GM19463 (cell line): ENCODE results near the gene TSPAN32.
"Not testable (repeated sequence)": the region's sequence is repeated elsewhere in the genome, so short reads cannot be mapped to it uniquely, and the experiment has no call there.

Experiments used
- ATAC-seq: cut with Tn5 transposase; IDR thresholded peaks from one replicate; pipeline ENCODE4 v1.9.1; 2021; ENCODE audit warnings: mild to moderate bottlenecking, moderate library complexity; ENCODE audit not compliant: unreplicated experiment

TSPAN32 gene

DNA sequence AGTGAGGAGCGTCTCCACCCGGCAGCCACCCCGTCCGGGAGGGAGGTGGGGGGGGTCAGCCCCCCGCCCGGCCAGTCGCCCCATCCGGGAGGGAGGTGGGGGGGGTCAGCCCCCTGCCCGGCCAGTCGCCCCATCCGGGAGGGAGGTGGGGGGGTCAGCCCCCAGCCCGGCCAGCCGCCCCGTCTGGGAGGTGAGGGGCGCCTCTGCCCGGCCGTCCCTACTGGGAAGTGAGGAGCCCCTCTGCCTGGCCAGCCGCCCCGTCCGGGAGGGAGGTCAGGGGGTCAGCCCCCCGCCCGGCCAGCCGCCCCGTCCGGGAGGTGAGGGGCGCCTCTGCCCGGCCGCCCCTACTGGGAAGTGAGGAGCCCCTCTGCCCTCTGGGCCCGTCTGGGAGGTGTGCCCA is 30.8 kb downstream of the TSPAN32 start:
- ATAC-seq, result not testable (repeated sequence)

DNA sequence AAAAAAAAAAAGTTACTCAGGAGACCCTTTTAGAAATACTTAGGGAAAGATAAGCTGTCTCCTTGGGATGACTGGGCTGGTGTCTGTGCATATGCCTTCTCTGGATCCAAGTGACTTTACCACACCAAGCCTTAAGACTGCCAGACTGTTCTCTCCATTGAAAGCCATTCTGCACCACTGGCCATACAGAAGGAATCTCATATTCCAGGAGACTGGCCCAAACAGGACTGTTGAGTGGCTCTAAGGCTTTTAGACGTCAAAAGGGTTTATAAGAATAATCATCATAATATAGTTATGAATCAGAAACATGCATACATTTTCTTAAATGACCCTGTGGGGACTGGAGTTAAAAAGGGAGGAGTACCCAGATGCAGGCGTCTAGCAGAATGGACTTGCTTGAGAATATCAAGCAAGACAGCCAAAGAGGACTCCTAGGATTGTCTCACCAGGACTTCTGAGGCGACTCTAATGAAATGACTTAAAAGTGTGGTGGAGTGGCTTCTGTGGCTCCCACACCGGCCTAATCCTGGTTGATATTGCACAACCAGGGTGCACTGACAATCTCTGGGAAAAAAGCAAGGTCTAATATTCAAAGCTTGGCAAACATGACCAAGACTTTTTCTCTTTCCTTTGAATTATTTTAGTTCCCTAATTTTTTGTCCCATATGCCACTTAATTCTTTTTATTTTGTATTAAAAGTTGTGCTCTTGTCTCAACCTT is 31.8 kb downstream of the TSPAN32 start:
- not testable (repeated sequence) for ATAC-seq

DNA sequence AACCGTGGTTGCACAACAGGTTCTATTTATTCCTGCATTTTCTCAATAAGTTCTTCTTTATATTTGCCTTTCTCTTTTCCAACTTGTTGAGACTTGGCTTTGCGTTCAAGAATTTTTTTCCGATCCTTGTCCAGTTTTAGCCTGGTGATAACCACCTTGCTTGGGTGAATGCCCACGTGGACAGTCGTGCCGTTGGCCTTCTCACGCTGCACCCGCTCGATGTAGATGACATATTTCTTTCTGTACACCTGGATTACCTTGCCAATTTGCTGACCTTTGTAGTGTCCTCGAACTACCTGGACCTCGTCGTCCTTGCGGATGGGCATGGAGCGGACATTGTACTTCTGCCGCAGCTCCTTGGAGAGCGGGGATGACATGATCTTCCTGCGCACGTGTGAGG is 33.5 kb downstream of the TSPAN32 start:
- not testable (repeated sequence) for ATAC-seq

DNA sequence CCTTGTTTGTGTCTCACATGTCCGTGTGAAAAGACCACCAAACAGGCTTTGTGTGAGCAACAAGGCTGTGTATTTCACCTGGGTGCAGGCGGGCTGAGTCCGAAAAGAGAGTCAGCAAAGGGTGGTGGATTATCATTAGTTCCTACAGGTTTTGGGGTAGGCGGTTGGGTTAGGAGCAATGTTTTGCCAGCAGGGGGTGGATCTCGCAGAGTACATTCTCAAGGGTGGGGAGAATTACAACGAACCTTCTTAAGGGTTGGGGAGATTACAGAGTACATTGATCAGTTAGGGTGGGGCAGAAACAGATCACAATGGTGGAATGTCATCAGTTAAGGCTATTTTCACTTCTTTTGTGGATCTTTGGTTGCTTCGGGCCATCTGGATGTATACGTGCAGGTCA is 36.9 kb downstream of the TSPAN32 start:
- ATAC-seq, result not testable (repeated sequence)

DNA sequence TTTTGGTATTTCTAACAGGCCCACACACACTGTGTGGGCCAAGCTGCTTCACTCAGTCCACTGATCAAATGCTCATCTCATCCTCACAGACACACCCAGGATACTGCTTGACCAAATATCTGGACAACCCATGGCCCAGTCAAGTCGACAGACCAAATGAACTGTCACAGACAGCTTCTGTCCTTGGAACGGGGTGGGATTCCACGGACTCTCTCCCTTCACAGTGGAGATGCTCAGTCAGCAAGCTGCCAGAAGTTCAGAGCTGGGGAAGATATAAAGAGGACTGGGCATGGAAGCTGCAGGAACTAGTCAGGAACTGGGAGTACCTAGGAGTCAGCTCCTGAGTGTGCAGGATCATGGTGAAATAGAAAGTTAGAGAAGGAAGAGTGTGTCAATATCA is 40.7 kb downstream of the TSPAN32 start:
- no peak for ATAC-seq

DNA sequence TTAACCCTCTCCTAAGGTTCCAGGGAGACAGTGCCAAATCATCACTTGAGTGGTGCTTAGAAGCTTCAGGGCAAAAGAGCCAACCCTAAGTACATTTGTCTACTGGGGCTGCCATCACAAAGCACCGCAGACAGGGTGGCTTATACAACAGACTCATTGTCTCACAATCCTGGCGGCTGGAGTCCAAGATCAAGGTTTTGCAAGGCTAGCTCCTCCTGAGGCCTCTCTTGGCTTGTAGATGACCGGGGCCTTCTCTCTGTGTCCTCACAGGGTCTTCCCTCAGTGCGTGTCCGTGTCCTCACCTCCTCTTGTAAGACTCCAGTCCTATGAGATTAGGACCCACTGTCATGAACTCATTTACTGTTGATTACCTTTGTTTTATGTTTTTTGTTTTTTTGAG is 41.2 kb downstream of the TSPAN32 start:
- ATAC-seq, result no peak

DNA sequence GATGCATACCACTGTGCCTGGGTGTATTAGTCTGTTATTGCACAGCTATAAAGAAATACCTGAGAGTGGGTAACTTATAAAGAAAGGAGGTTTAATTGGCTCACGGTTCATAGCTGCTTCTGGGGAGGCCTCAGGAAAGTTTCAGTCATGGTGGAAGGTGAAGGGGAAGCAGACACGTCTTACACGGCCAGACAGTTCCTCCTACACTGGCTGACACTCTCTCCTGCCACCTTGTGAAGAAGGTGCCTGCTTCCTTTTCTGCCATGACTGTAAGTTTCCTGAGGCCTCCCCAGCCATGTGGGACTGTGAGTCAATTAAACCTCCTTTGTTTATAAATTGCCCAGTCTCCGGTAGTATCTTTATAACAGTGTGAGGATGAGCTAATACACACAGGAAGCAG is 41.7 kb downstream of the TSPAN32 start:
- no peak for ATAC-seq

DNA sequence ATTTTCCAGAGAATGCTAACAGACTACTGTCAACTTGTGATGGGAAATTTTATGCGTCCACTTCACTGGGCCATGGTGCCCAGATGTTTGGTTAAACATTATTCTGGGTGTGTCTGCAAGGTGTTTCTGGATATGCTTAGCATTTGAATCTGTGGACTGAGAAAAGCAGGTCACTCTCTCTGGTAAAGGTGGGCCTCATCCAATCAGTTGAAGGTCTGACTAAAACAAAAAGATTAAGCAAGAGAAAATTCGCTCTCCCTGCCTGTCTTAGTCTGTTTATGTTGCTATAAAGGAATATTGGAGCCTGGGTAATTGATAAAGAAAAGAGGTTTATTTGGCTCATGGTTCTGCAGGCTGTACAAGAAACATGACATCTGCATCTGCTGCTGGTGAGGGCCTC is 43.2 kb downstream of the TSPAN32 start:
- no peak for ATAC-seq

DNA sequence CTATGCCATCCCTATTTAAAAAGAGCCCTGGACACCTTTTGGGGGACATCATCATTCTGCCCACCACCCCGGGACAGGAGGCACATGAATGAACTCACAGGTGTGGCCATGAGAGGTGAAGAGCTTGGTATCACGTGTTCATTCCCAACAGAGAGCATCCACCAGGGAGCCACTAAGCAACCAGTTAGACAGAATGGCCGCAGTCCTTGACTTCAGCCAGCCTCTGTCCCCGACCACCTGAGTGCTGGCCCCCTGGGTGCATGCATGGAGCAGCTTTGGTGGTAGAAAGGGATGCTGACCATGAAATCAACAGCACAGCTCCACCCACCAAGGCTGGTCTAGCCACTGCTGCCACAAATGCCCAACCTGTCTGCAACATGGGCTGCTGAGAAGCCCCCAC is 44.2 kb downstream of the TSPAN32 start:
- ATAC-seq, result no peak

DNA sequence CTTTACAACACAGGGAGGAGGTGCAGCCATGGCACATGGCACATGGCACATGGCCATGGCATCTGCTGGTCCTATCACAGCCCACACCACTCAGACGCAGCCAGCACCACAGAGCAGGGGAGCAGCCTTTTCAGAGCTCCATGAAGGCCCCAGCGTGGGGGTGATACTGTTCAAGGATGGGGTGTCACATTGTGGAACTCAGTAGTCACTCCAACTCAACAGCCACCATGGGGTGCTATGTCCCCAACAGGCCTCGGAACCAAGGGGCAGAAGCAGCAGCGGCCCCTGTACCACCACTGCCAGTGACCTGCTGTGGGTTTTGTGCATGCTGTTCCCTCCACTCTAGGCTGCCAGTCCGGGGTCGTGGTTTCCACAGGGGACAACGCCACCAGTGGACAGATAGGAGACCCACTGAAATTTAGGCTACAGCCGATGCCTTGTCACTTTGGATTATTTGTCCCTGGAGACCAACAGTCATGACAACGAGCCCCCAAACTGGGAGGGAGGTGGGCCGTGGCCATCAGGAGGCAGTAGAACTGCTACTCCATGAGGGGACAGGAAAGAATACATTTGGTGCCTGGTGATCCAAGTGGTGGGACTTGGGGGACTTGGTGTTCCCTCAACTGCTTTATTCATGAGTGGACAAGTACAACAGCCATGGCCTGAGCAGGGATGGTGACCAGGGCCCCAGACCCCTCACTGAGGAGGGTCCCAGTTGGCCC is 44.9 kb downstream of the TSPAN32 start:
- ATAC-seq, result no peak

DNA sequence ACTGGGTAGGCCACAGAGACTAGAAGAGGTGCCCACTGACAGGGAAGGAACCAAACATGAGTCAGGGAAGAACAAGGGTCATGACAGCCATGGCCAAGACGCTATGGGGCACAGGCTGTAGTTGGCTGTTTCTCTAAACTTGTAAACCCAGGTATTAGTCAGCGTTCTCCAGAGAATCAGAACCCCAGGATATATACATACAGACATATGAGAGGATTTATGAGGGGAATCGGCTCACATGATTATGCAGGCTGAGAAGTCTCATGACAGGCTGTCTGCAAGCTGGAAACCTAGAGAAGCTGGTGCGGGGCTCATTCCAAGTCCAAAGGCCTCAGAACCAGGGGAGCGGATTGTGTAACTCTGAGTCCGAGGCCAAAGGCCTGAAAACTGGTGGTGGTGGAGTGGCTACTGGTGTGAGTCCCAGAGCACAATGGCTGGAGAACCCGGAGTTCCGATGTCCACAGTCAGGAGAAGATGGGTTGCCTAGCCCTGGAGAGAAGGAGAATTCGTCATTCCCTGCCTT is 45.6 kb downstream of the TSPAN32 start:
- ATAC-seq, result no peak

DNA sequence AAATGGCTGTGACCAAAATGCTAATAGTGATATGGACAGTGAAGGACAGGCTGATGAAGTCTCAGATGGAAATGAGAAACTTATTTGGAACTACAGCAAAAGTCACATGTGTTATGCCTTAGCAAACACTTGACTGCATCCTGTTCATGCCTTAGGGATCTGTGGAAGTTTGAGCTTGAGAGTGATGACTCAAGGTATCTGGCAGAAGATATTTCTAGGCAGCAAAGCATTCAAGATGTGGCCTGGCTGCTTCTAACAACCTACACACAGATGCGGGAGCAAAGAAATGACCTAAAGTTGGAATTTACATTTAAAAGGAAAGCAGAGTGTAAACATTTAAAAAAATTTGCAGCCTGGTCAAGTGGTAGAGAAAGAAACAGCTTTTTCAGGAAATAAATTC is 47.2 kb downstream of the TSPAN32 start:
- ATAC-seq, result no peak

DNA sequence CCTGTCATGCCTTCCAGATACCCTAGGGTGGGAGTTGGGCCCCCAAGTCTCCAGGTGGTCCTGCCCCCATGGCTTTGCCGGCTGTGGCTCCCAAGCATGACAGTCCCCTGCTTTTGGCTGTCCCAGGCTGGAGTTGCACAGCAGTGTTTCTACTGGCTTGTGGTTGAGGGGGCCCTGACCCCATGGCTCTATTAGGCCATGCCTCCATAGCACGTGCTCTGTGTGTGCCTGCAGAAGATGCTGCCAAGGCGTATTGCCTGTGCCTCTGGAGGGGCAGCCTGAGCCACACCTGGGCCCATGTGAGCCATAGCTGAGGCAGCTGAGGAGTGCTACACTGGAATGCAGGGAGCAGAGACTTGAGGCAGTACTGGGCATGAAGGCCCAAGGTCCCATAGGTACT is 49.9 kb downstream of the TSPAN32 start:
- ATAC-seq, result no peak

DNA sequence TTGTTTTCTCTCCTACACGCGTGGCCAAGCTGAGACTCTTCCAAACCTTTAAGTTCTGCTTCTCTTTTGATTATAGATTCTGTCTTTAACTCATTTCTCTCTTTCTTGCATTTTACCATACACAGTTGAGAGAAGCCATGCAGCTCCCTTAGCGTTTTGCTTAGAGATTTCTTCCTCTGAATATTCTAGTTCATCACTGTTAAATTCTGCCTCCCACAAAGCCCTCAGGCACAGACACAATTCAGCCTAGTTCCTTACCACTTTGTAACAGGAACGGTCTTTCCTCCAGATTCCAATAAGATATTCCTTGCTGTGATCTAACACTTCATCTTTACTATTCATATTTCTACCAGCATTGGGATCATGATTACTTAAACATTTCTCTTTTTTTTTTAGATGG is 50.6 kb downstream of the TSPAN32 start:
- ATAC-seq, result no peak

DNA sequence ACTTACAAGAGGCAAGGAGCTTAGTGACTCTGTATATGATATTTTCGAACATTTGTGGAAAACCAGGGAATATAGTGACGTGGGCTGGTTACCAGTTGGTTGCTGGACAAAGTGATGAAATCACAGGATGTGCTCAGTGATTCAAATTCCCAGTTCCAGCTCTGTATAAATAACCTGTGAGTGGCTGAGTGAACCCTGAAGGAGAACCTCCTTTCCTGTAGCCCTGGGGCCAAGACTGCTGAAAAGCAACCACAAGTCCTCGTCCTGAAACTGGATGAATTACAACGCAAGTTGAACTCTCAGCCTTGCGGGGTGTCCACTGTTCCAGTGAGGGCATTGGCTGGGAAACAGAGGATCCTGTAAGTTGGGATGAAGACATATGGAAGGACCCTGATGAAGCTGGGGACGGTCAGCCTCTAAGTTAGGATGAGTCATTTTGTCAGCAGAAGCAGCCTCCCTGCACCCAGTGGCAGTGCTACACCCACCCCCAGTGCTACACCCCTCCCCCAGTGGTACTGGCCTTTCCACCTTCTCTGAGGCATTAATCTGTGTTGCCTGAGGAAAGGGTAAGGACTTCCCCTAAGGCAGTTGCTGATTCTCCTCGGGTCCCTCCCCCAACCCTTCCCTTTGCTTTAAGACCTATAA is 53.3 kb downstream of the TSPAN32 start:
- no peak for ATAC-seq

DNA sequence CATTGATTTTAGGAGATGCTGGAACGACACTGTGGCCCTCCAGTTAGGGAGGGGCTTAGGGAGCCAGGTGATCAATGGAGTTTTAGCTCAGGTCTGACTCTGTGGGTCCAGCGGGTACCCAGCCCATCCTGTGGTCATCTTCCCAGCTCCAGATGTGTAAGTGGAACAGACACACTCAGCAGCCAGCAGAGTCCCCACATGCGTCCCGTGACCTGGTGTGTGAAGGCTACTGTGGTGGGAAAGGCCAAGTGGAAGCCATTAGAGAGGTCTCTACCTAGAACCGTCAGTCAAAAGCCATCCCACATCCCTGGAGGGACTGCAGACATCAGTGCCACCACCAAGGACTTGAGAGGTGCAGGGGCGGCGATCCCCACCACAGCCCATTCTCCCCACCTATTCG is 55.4 kb downstream of the TSPAN32 start:
- no peak for ATAC-seq

DNA sequence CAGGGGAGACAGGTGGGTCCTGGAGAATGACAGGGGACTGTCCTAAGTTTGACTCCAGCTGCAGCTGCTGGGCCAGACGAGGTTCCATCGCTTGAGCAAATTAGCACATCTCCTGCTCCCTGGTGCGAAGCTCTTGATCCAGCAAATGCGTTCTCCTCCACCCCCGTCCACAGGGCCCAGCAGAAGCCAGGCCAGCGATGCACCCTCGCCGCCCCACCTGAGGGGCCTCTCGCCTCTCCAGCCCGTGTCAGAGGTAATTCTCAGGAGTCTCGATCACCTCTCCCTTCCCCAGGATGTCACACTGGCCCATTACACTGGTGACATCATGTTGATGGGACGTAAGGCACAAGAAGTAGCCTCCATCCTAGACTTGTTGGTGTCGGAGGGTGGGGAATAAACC is 55.8 kb downstream of the TSPAN32 start:
- not testable (repeated sequence) for ATAC-seq

DNA sequence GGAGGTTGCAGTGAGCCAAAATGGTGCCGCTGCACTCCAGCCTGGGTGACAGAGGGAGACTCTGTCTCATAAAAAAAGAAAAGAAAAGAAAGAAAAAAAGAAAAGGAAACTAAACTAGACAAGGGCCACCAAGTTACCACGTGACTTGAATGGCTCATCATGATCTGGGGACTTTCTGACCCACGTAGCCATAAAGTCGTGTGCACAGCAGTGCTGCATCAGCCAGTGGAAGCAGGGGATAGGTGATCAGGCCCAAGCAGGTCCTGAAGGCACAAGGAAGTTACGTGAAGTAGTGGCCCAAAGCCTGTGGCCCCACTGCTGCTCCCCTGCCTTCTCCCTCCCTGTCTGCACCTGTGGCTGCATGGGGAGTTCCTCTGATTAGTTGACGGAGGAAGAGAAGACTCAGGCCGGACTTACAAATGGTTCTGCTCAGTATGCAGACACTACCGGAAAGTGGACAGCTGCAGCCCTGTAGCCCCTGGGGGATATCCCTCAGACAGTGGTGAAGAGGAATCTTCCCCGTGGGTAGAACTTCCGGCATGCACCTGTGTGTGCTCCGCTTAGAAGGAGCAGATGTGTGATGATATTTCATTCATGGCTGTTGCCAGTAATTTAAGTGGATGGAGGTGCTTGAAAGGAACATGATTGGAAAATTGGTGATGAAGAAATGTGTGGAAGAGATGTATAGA is 57.1 kb downstream of the TSPAN32 start:
- ATAC-seq, result no peak

DNA sequence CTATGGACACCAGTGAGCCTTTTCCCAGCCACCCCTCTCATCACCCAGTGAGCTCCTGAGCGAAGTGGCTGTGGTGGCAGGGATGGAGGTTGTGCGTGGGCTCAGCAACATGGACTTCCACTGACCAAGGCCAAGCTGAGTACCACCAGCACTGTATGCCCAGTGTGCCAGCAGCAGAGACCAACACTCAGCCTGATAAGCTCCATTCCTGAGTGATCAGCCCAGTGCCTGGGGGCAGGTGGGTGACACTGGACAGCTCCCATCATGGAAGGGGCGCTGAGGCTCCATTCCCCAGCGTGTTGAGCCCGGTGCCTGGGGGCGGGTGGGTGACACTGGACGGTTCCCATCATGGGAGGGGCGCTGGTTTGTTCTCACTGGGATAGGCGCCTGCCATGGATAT is 57.7 kb downstream of the TSPAN32 start:
- no peak for ATAC-seq

DNA sequence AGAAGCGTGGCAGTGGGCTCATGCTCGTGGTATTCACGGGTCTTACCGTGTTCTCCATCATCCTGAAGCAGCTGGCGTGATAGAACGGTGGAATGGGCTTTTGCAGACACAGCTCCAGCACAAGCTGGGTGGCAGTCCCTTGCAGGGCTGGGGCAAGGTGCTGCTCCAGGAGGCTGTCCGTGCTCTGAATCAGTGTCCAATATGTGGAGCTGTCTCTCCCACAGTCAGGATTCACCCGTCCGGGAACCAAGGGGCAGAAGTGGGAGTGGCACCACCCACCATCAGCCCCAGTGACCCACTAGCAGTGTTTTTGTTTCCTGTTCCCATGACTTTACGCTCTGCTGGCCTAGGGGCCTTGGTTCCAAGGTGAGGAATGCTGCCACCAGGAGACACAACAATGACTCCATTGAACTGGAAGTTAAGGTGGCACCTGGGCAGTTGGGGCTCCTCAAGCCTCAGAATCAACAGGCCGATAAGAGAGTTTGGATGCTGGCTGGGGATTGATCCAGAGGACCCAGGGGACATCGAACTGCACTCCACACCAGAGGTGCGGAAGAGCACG is 58.3 kb downstream of the TSPAN32 start:
- ATAC-seq, result no peak

DNA sequence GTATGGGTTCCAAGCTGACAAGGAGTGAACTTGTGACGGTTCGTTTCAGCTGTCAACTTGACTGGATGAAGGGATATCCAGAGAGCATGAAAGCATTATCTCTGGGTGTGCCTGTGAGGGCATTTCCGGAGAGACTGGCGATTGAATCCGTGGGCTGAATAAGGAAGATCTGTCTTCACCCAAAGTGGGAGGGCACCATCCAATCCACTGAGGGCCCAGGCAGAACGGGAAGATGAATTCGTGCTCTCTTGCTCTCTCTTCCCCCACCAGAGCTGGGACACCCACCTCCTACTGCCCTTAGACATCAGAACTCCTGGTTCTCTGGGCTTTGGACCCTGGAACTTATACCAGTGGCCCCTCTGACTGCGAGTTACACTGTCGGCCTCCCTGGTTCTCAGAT is 59.8 kb downstream of the TSPAN32 start:
- ATAC-seq, result no peak
